Caco-2 (cell line): Measurements from ENCODE around the gene IL19. TPM values are rescaled to one million over a fixed set of nuclear protein-coding genes. Genes with fewer than 3 reads are reported as not detected.

Experiments
- BruUV-seq: library from RNA; stranded (reverse); fragments of 400-500 nt; replicated peaks from 2 replicates; lab custom pipeline; 2021; lab: Mats Ljungman, UMichigan
- CTCF ChIA-PET: fragments of 300-600 bp; sonication (Branson Sonifier 250); formaldehyde crosslinking; loops from one replicate; lab custom pipeline; 2022; ENCODE audit warnings: antibody characterized with exemption; lab: Charles Lee
- POLR2A ChIA-PET: fragments of 300-600 bp; sonication (Branson Sonifier 250); formaldehyde crosslinking; loops from one replicate; lab custom pipeline; 2022; ENCODE audit warnings: antibody characterized with exemption; lab: Charles Lee
- DNase-seq, 2 experiments: peaks; one replicate each; pipeline versions ENCODE4 v3.0.0 to v3.0.0-alpha.2; 2020 to 2022
- H3K27me3 ChIP-seq: replicated peaks from 2 replicates; pipeline ENCODE4 v1.6.0; 2011; ENCODE audit warnings: low read length; ENCODE audit not compliant: control insufficient read depth, insufficient read depth
- H3K36me3 ChIP-seq: 2 replicates; pipeline ENCODE4 v1.5.1; 2011; ENCODE audit warnings: low read length; ENCODE audit not compliant: control insufficient read depth, insufficient read depth
- H3K4me1 ChIP-seq: fragments of 250-450 bp; sonication (Bioruptor Pico); 2 replicates; pipeline ENCODE4 v1.5.1; 2020; ENCODE audit warnings: mild to moderate bottlenecking
- H3K4me3 ChIP-seq: 2 replicates; pipeline ENCODE4 v1.5.1; 2011; ENCODE audit warnings: low read depth, mild to moderate bottlenecking, control low read depth, low read length
- H3K9me3 ChIP-seq: fragments of 250-450 bp; sonication (Bioruptor Pico); 2 replicates; pipeline ENCODE4 v1.5.1; 2020; ENCODE audit warnings: mild to moderate bottlenecking, moderate library complexity
- H3K27ac Mint-ChIP-seq: one replicate; pipeline ENCODE4 v1.8.0; 2022; ENCODE audit warnings: mixed read lengths; ENCODE audit not compliant: unreplicated experiment
- H3K27me3 Mint-ChIP-seq: one replicate; pipeline ENCODE4 v1.8.0; 2022; ENCODE audit warnings: mixed read lengths; ENCODE audit not compliant: insufficient read depth, unreplicated experiment
- H3K36me3 Mint-ChIP-seq: one replicate; pipeline ENCODE4 v1.8.0; 2022; ENCODE audit warnings: mild to moderate bottlenecking, mixed read lengths; ENCODE audit not compliant: insufficient read depth, unreplicated experiment
- H3K4me1 Mint-ChIP-seq: one replicate; pipeline ENCODE4 v1.8.0; 2022; ENCODE audit warnings: low read depth, mixed read lengths; ENCODE audit not compliant: unreplicated experiment
- H3K4me3 Mint-ChIP-seq: one replicate; pipeline ENCODE4 v1.8.0; 2022; ENCODE audit warnings: mild to moderate bottlenecking, moderate library complexity, mixed read lengths; ENCODE audit not compliant: unreplicated experiment
- H3K9me3 Mint-ChIP-seq: one replicate; pipeline ENCODE4 v1.8.0; 2022; ENCODE audit warnings: mixed read lengths; ENCODE audit not compliant: unreplicated experiment
- CTCF ChIP-seq, 2 experiments: fragments of 200-600 bp in 1 of 2; IDR thresholded peaks; 1 replicate in 1 of 2; 2 replicates in 1 of 2; pipeline versions ENCODE4 v1.5.1 to v1.8.0; 2011 to 2022; ENCODE audit warnings: antibody characterized with exemption in 1 of 2, control low read depth in 1 of 2, inconsistent platforms in 1 of 2, low read depth in 1 of 2, low read length in 1 of 2, mild to moderate bottlenecking in 1 of 2, moderate library complexity in 1 of 2; ENCODE audit not compliant: insufficient read depth in 1 of 2, severe bottlenecking in 1 of 2, unreplicated experiment in 1 of 2
- intact Hi-C: fragments of 100-400 bp; cut with micrococcal nuclease; formaldehyde crosslinking; loops from one replicate; pipeline ENCODE4 v1.10.0; 2022; ENCODE audit not compliant: unreplicated experiment
- total RNA-seq: library from RNA; stranded (reverse); gene quantifications from 2 replicates; pipeline ENCODE4 v1.2.3, GENCODE V29; 2022

The IL19 gene
- total RNA-seq, 1 experiment from 2014 or later = not detected

GRCh38 chr1:206808615-206809014 lies 38.0 kb downstream of the IL19 start:
- Histone ChIP-seq H3K9me3 (no peaks in the 10 kb centered on the region), H3K4me3 (no peak overlapping the region), H3K4me1 (no peaks in the 10 kb centered on the region), H3K27me3 (no peaks in the 10 kb centered on the region), H3K36me3 (no peaks in the 10 kb centered on the region)
- no peaks in the 10 kb centered on the region for H3K27me3 Mint-ChIP-seq
- peak; percentile 46 to 57 for DNase-seq
- CTCF ChIA-PET = interaction anchor here (0.7 to 2.1 kb wide), 9 partner anchors 10 to 242 kb away, joined by 3 to 22 read pairs (median 5); no protein-coding TSS in a partner anchor
- H3K9me3 Mint-ChIP-seq = no peaks in the 10 kb centered on the region
- peak; percentile 48 to 59 for TF ChIP-seq CTCF (IDR thresholded peaks at IDR 0.05; ENCODE audit: insufficient read depth in 1 of 2, low read depth in 1 of 2, low read length in 1 of 2, severe bottlenecking in 1 of 2, unreplicated experiment in 1 of 2)
- POLR2A ChIA-PET = no interaction called here
- no peaks in the 10 kb centered on the region for H3K4me1 Mint-ChIP-seq
- no peak overlapping the region for H3K4me3 Mint-ChIP-seq
- intact Hi-C loops = loop anchor here (1.0 to 2.0 kb wide), 6 partner anchors 69 to 177 kb away; no protein-coding TSS in a partner anchor
- H3K27ac Mint-ChIP-seq = no peak overlapping the region
- no TSS peak for BruUV-seq
- no peaks in the 10 kb centered on the region for H3K36me3 Mint-ChIP-seq

GRCh38 chr1:206809504-206810084 lies 39.0 kb downstream of the IL19 start:
- Mint-ChIP-seq H3K4me3 (no peak overlapping the region), H3K36me3 (no peaks in the 10 kb centered on the region), H3K4me1 (no peaks in the 10 kb centered on the region), H3K27ac (no peak overlapping the region), H3K27me3 (peaks cover 5% of the 10 kb centered on the region), H3K9me3 (no peaks in the 10 kb centered on the region)
- intact Hi-C loops = loop anchor here (1.0 to 2.0 kb wide), 3 partner anchors 83 to 173 kb away; no protein-coding TSS in a partner anchor
- ChIA-PET CTCF (interaction anchor here (0.5 to 2.1 kb wide), 15 partner anchors 10 to 243 kb away, joined by 3 to 22 read pairs (median 4); no protein-coding TSS in a partner anchor), POLR2A (no interaction called here)
- BruUV-seq = no TSS peak
- peak; percentile 42 to 47 for TF ChIP-seq CTCF (IDR thresholded peaks at IDR 0.05; ENCODE audit: insufficient read depth in 1 of 2, low read depth in 1 of 2, low read length in 1 of 2, severe bottlenecking in 1 of 2, unreplicated experiment in 1 of 2)
- Histone ChIP-seq H3K4me1 (no peaks in the 10 kb centered on the region), H3K36me3 (no peaks in the 10 kb centered on the region), H3K9me3 (no peaks in the 10 kb centered on the region), H3K4me3 (no peak overlapping the region), H3K27me3 (no peaks in the 10 kb centered on the region)
- DNase-seq = peak in 1 of 2 experiments; percentile 17

GRCh38 chr1:206812471-206812870 lies 41.9 kb downstream of the IL19 start:
- intact Hi-C loops = no loop called here
- H3K9me3 ChIP-seq = no peaks in the 10 kb centered on the region
- Mint-ChIP-seq H3K4me3 (no peak overlapping the region), H3K27ac (no peak overlapping the region), H3K27me3 (peaks cover 5% of the 10 kb centered on the region), H3K9me3 (no peaks in the 10 kb centered on the region), H3K4me1 (no peaks in the 10 kb centered on the region), H3K36me3 (no peaks in the 10 kb centered on the region)
- CTCF ChIA-PET = no interaction called here
- H3K4me3 ChIP-seq = no peak overlapping the region
- no TSS peak for BruUV-seq
- no peaks in the 10 kb centered on the region for H3K27me3 ChIP-seq
- no peak for TF ChIP-seq CTCF (IDR thresholded peaks at IDR 0.05; ENCODE audit: insufficient read depth in 1 of 2, low read depth in 1 of 2, low read length in 1 of 2, severe bottlenecking in 1 of 2, unreplicated experiment in 1 of 2)
- no peaks in the 10 kb centered on the region for H3K36me3 ChIP-seq
- H3K4me1 ChIP-seq = no peaks in the 10 kb centered on the region
- no peak for DNase-seq
- POLR2A ChIA-PET = no interaction called here
